Endothelial cell of umbilical vein (primary cell): ENCODE data around the gene RPL31. TPM values are rescaled to one million over a fixed set of nuclear protein-coding genes. Genes with fewer than 3 reads are reported as not detected.

Experiments used
- BruUV-seq: library from RNA; stranded (reverse); fragments of 400-500 nt; replicated peaks from 2 replicates; lab custom pipeline; 2021; lab: Mats Ljungman, UMichigan
- CTCF ChIA-PET: fragments of 300-600, 350-600 bp; sonication (Branson Sonifier 250); formaldehyde crosslinking; loops from one replicate; lab custom pipeline; 2021; ENCODE audit warnings: antibody characterized with exemption, inconsistent platforms; lab: Charles Lee
- POLR2A ChIA-PET: fragments of 300-600, 350-600 bp; sonication (Branson Sonifier 250); formaldehyde crosslinking; loops from one replicate; lab custom pipeline; 2021; ENCODE audit warnings: antibody characterized with exemption, inconsistent platforms; lab: Charles Lee
- DNase-seq: peaks from one replicate; pipeline ENCODE4 v3.0.0-alpha.2; 2011; ENCODE audit warnings: low read depth, low spot score
- FAIRE-seq: peaks from 2 replicates; lab custom pipeline; 2011; peaks lifted over from hg19 to GRCh38; lab: Jason Lieb, UNC
- H2AFZ ChIP-seq: 2 replicates; pipeline ENCODE4 v1.6.0; 2012; ENCODE audit warnings: low read depth, low read length, control low read depth, inconsistent platforms
- H3K27ac ChIP-seq: 2 replicates; pipeline ENCODE4 v1.5.1; 2011; ENCODE audit warnings: low read depth, mild to moderate bottlenecking, control low read depth, low read length, moderate library complexity; ENCODE audit not compliant: insufficient read depth
- H3K27me3 ChIP-seq, 2 experiments: 2 replicates each; pipeline versions ENCODE4 v1.6.0 to v1.6.1; 2011; ENCODE audit warnings: low read length in 2 of 2, mixed read lengths in 1 of 2; ENCODE audit not compliant: control insufficient read depth in 2 of 2, insufficient read depth in 2 of 2
- H3K36me3 ChIP-seq, 2 experiments: 2 replicates in 1 of 2; 3 replicates in 1 of 2; pipeline ENCODE4 v1.5.1; 2011; ENCODE audit warnings: low read length in 2 of 2, mild to moderate bottlenecking in 1 of 2, moderate library complexity in 1 of 2; ENCODE audit not compliant: control insufficient read depth in 2 of 2, insufficient read depth in 2 of 2; ENCODE audit errors: extremely low read depth in 1 of 2
- H3K4me1 ChIP-seq: 3 replicates; pipeline ENCODE4 v1.5.1; 2011; ENCODE audit warnings: mild to moderate bottlenecking, low read length; ENCODE audit not compliant: control insufficient read depth, insufficient read depth; ENCODE audit errors: extremely low read depth
- H3K4me2 ChIP-seq: 2 replicates; pipeline ENCODE4 v1.6.1; 2011; ENCODE audit warnings: low read length, control low read depth, mixed read lengths; ENCODE audit not compliant: insufficient read depth
- H3K4me3 ChIP-seq, 3 experiments: fragments of 200-600 bp in 1 of 3; sonication (generic), shearing (Covaris generic) in 1 of 3; replicated peaks in 1 of 3; 2 replicates each; pipeline ENCODE4 v1.5.1; 2011 to 2016; ENCODE audit warnings: control low read depth in 3 of 3, low read length in 3 of 3, mild to moderate bottlenecking in 2 of 3, inconsistent platforms in 1 of 3, low read depth in 1 of 3, moderate library complexity in 1 of 3; ENCODE audit not compliant: insufficient read depth in 1 of 3
- H3K79me2 ChIP-seq: 2 replicates; pipeline ENCODE4 v1.6.0; 2012; ENCODE audit warnings: low read length, inconsistent platforms; ENCODE audit not compliant: control insufficient read depth, insufficient read depth
- H3K9ac ChIP-seq: replicated peaks from 2 replicates; pipeline ENCODE3; 2011; ENCODE audit warnings: low read length, control low read depth; ENCODE audit not compliant: insufficient read depth; ENCODE audit errors: extremely low read depth
- H3K9me1 ChIP-seq: replicated peaks from 3 replicates; pipeline ENCODE4 v1.6.0; 2011; ENCODE audit warnings: mild to moderate bottlenecking, low read length; ENCODE audit not compliant: control insufficient read depth, insufficient read depth; ENCODE audit errors: extremely low read depth
- H3K9me3 ChIP-seq: replicated peaks from 2 replicates; pipeline ENCODE4 v1.5.1; 2012; ENCODE audit warnings: low read length, inconsistent platforms; ENCODE audit not compliant: control insufficient read depth, insufficient read depth
- H4K20me1 ChIP-seq: replicated peaks from 2 replicates; pipeline ENCODE3; 2011; ENCODE audit warnings: mild to moderate bottlenecking, low read length; ENCODE audit not compliant: control insufficient read depth, insufficient read depth; ENCODE audit errors: extremely low read depth
- CTCF ChIP-seq, 2 donors: IDR thresholded peaks; 1 replicate in 1 of 2; 2 replicates in 1 of 2; pipeline ENCODE4 v1.5.1; 2011; ENCODE audit warnings: low read length in 2 of 2, mild to moderate bottlenecking in 2 of 2, moderate library complexity in 2 of 2, control low read depth in 1 of 2, inconsistent platforms in 1 of 2, low read depth in 1 of 2; ENCODE audit not compliant: insufficient read depth in 1 of 2; ENCODE audit errors: extremely low read depth in 1 of 2
- FOS ChIP-seq: IDR thresholded peaks from 2 replicates; pipeline ENCODE4 v1.6.1; 2011; ENCODE audit warnings: mild to moderate bottlenecking, low read length, moderate library complexity, borderline replicate concordance; ENCODE audit not compliant: insufficient read depth
- JUN ChIP-seq: IDR thresholded peaks from 2 replicates; pipeline ENCODE4 v1.6.1; 2011; ENCODE audit warnings: borderline replicate concordance, low read depth; ENCODE audit not compliant: insufficient read length, insufficient read depth
- MYC ChIP-seq: IDR thresholded peaks from one replicate; pipeline ENCODE4 v1.6.1; 2011; ENCODE audit warnings: mild to moderate bottlenecking, low read depth, low read length
- POLR2A ChIP-seq: IDR thresholded peaks from 2 replicates; pipeline ENCODE4 v1.6.1; 2012; ENCODE audit warnings: low read depth, mild to moderate bottlenecking, control low read depth, low read length
- dilution Hi-C: fragments of 300-500 bp; cut with MboI; formaldehyde crosslinking; loops from one replicate; pipeline ENCODE4 v1.15.0; 2019; ENCODE audit warnings: low sequenced_read_pairs; ENCODE audit not compliant: extremely low pct_ligation_motif_present
- intact Hi-C: fragments of 100-400 bp; cut with micrococcal nuclease; formaldehyde crosslinking; loops from one replicate; pipeline ENCODE4 v1.10.0; 2022
- polyA plus RNA-seq, 4 experiments: library from polyadenylated mRNA; depleted of rRNA in 3 of 4; stranded (reverse) in 3 of 4; unstranded in 1 of 4; fragments of >200 nt; gene quantifications; 2 replicates each; pipeline versions ENCODE4 v1.2.1 to v1.2.3, GENCODE V29; 2011 to 2012; ENCODE audit warnings: missing spikeins in 1 of 4
- total RNA-seq: library from RNA; stranded (reverse); gene quantifications from 2 replicates; pipeline ENCODE4 v1.2.3, GENCODE V29; 2021

RPL31 gene
- total and polyA plus RNA-seq, 2 donors (not counting 3 experiments of a cell fraction or from before 2014, with no cell fraction given) = 1,137 to 1,355 TPM

DNA sequence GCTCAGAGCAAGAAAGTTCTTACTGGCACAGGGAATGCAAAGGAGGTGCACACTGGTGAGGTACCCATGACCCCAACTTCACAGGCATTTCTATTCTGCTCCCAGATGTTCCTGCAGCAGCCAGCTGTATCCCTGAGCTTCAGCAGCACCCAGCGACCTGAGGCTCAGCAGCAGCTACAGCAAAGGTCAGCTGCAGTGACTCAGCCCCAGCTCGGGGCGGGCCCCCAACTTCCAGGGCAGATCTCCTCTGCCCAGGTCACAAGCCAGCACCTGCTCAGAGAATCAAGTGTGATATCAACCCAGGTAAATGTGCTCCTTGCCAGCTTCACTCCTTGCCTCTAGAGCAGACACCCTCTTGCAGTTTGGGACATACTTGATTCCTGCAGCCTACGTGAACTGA lies 14.1 kb upstream of the RPL31 start:
- no peaks in the 10 kb centered on the region for H4K20me1 ChIP-seq
- H3K4me3 ChIP-seq = no peak overlapping the region
- H3K9me1 ChIP-seq = no peaks in the 10 kb centered on the region
- DNase-seq (no peak), FAIRE-seq (no peak)
- ChIA-PET CTCF (interaction anchor here (0.8 to 4.3 kb wide), 7 partner anchors 9 to 393 kb away, joined by 3 to 104 read pairs (median 3); partner anchors contain the start of gene RPL31), POLR2A (no interaction called here)
- no peak overlapping the region for H3K27ac ChIP-seq
- dilution Hi-C loops (no loop called here), intact Hi-C loops (loop anchor here (10.0 kb wide), 1 partner anchor 563 kb away; no protein-coding TSS in a partner anchor)
- H3K9ac ChIP-seq = no peak overlapping the region
- no peaks in the 10 kb centered on the region for H3K9me3 ChIP-seq
- TF ChIP-seq JUN (no peak), CTCF (IDR thresholded peaks at IDR 0.05; ENCODE audit: extremely low read depth in 1 of 2, insufficient read depth in 1 of 2, low read depth in 1 of 2, low read length in 2 of 2) (no peak), FOS (no peak), POLR2A (no peak), MYC (no peak)
- H2AFZ ChIP-seq = no peak overlapping the region
- H3K4me1 ChIP-seq = peaks cover 7% of the 10 kb centered on the region
- no TSS peak for BruUV-seq
- no peaks in the 10 kb centered on the region for H3K27me3 ChIP-seq
- no peak overlapping the region for H3K4me2 ChIP-seq
- no peaks in the 10 kb centered on the region for H3K79me2 ChIP-seq
- H3K36me3 ChIP-seq = peaks cover 0 to 22% of the 10 kb centered on the region in 2 experiments
